GM08714 (cell line): ENCODE measurements around the gene BBS10.
"Not testable (repeated sequence)": the region's sequence is repeated elsewhere in the genome, so short reads cannot be mapped to it uniquely, and the experiment has no call there.

Source experiments
- H3K4me3 ChIP-seq: fragments of 200-500 bp; sonication (Bioruptor generic); 2 replicates; pipeline ENCODE4 v1.5.1; 2014; ENCODE audit warnings: mild to moderate bottlenecking, low read length, inconsistent platforms
- ZNF274 ChIP-seq: IDR thresholded peaks from 2 replicates; pipeline ENCODE4 v1.6.1; 2012; ENCODE audit warnings: mild to moderate bottlenecking, low read depth, low read length

Gene BBS10

GRCh38 chr12:76348079-76348901 is at the start of gene BBS10:
BBS10 (minus strand) TSS chr12:76348415; CDS start chr12:76348358, 57 bp downstream.
- H3K4me3 ChIP-seq: peak within 1 kb of the TSS; percentile 94
- no peak for TF ChIP-seq ZNF274

GRCh38 chr12:76391461-76391860 is 43.2 kb upstream of the BBS10 start:
- no peak for TF ChIP-seq ZNF274
- H3K4me3 ChIP-seq: no peak overlapping the region

- no peak overlapping the region for H3K4me3 ChIP-seq
- no peak for TF ChIP-seq ZNF274
Measured at GRCh38 chr12:76387614-76388013, 39.4 kb upstream of the BBS10 start.

GRCh38 chr12:76384560-76384959 is 36.3 kb upstream of the BBS10 start:
- TF ChIP-seq ZNF274: no peak
- no peak overlapping the region for H3K4me3 ChIP-seq

GRCh38 chr12:76383988-76384387 is 35.8 kb upstream of the BBS10 start:
- TF ChIP-seq ZNF274: no peak
- no peak overlapping the region for H3K4me3 ChIP-seq

- H3K4me3 ChIP-seq: no peak overlapping the region
- no peak for TF ChIP-seq ZNF274
Measured at GRCh38 chr12:76379261-76379660, 31.0 kb upstream of the BBS10 start.

- H3K4me3 ChIP-seq: not testable (repeated sequence)
Measured at GRCh38 chr12:76376876-76377275, 28.7 kb upstream of the BBS10 start.

- H3K4me3 ChIP-seq: no peak overlapping the region
- no peak for TF ChIP-seq ZNF274
Measured at GRCh38 chr12:76375939-76376338, 27.7 kb upstream of the BBS10 start.

GRCh38 chr12:76375470-76375869 is 27.3 kb upstream of the BBS10 start:
- no peak for TF ChIP-seq ZNF274
- no peak overlapping the region for H3K4me3 ChIP-seq

- no peak for TF ChIP-seq ZNF274
- H3K4me3 ChIP-seq: no peak overlapping the region
Measured at GRCh38 chr12:76374386-76375020, 26.3 kb upstream of the BBS10 start.

GRCh38 chr12:76368230-76368629 is 20.0 kb upstream of the BBS10 start:
- TF ChIP-seq ZNF274: no peak
- no peak overlapping the region for H3K4me3 ChIP-seq

GRCh38 chr12:76366163-76366562 is 17.9 kb upstream of the BBS10 start:
- no peak overlapping the region for H3K4me3 ChIP-seq
- no peak for TF ChIP-seq ZNF274

- H3K4me3 ChIP-seq: not testable (repeated sequence)
Measured at GRCh38 chr12:76364131-76364530, 15.9 kb upstream of the BBS10 start.

- no peak for TF ChIP-seq ZNF274
- H3K4me3 ChIP-seq: no peak overlapping the region
Measured at GRCh38 chr12:76360316-76360715, 12.1 kb upstream of the BBS10 start.

- TF ChIP-seq ZNF274: no peak
- no peak overlapping the region for H3K4me3 ChIP-seq
Measured at GRCh38 chr12:76356071-76356470, 7.9 kb upstream of the BBS10 start.

- H3K4me3 ChIP-seq: peak overlapping the region; percentile 94; the same call in 1 of the 2 replicates
- TF ChIP-seq ZNF274: no peak
Measured at GRCh38 chr12:76346798-76347420, 1.3 kb downstream of the BBS10 start.
